H1 (cell line): ENCODE results near the gene ANKRD6. TPM values are rescaled to one million over a fixed set of nuclear protein-coding genes. Genes with fewer than 3 reads are reported as not detected.

ENCODE experiments used
- CTCF ChIA-PET: fragments of 300-600 bp; sonication (Branson Sonifier 250); formaldehyde crosslinking; loops from one replicate; lab custom pipeline; 2021; ENCODE audit not compliant: partially characterized antibody; lab: Charles Lee
- POLR2A ChIA-PET: fragments of 300-600 bp; sonication (Branson Sonifier 250); formaldehyde crosslinking; loops from one replicate; lab custom pipeline; 2021; ENCODE audit warnings: inconsistent platforms; ENCODE audit not compliant: partially characterized antibody; lab: Charles Lee
- DNase-seq, 2 experiments: peaks; one replicate each; pipeline versions ENCODE4 v3.0.0 to v3.0.0-alpha.2; 2010 to 2022; ENCODE audit warnings: low spot score in 2 of 2, low read depth in 1 of 2, mixed read lengths in 1 of 2
- FAIRE-seq: peaks from 2 replicates; lab custom pipeline; 2011; peaks lifted over from hg19 to GRCh38; lab: Jason Lieb, UNC
- H2AFZ ChIP-seq: 2 replicates; pipeline ENCODE4 v1.8.1; 2012; ENCODE audit warnings: low read length, inconsistent platforms
- H2AK5ac ChIP-seq: 2 replicates; pipeline ENCODE4 v1.6.1; 2013; ENCODE audit warnings: low read depth, low read length
- H2BK120ac ChIP-seq: replicated peaks from 2 replicates; pipeline ENCODE3; 2013; ENCODE audit warnings: low read depth, low read length, inconsistent platforms
- H2BK12ac ChIP-seq: 2 replicates; pipeline ENCODE4 v1.6.1; 2013; ENCODE audit warnings: low read depth, low read length
- H2BK15ac ChIP-seq: 2 replicates; pipeline ENCODE4 v1.6.1; 2013; ENCODE audit warnings: low read length
- H2BK20ac ChIP-seq: 2 replicates; pipeline ENCODE4 v1.6.1; 2013; ENCODE audit warnings: low read length
- H2BK5ac ChIP-seq: 2 replicates; pipeline ENCODE4 v1.6.1; 2013; ENCODE audit warnings: low read depth, low read length
- H3K14ac ChIP-seq: 2 replicates; pipeline ENCODE4 v1.6.1; 2013; ENCODE audit warnings: inconsistent platforms; ENCODE audit not compliant: insufficient read length
- H3K18ac ChIP-seq: 2 replicates; pipeline ENCODE4 v1.6.1; 2013; ENCODE audit warnings: low read length; ENCODE audit errors: extremely low read depth
- H3K23ac ChIP-seq: 2 replicates; pipeline ENCODE4 v1.6.1; 2013; ENCODE audit warnings: inconsistent platforms; ENCODE audit not compliant: insufficient read length
- H3K23me2 ChIP-seq: 2 replicates; pipeline ENCODE4 v1.6.1; 2013; ENCODE audit warnings: low read depth, low read length
- H3K27ac ChIP-seq: 2 replicates; pipeline ENCODE4 v1.6.1; 2011; ENCODE audit warnings: low read depth, low read length, inconsistent platforms
- H3K27me3 ChIP-seq, 4 experiments: replicated peaks in 1 of 4; 1 replicate in 1 of 4; 2 replicates in 3 of 4; pipeline versions ENCODE4 v1.6.1 to v1.8.1; 2011 to 2013; ENCODE audit warnings: low read length in 3 of 4, mild to moderate bottlenecking in 3 of 4, inconsistent platforms in 2 of 4, mixed read lengths in 2 of 4, moderate library complexity in 1 of 4; ENCODE audit not compliant: control insufficient read depth in 3 of 4, insufficient read depth in 3 of 4; ENCODE audit errors: extremely low read depth in 1 of 4
- H3K36me3 ChIP-seq, 4 experiments: 2 replicates each; pipeline versions ENCODE4 v1.6.1 to v1.8.1; 2011 to 2013; ENCODE audit warnings: mild to moderate bottlenecking in 4 of 4, low read length in 3 of 4, moderate library complexity in 2 of 4, control low read depth in 1 of 4, inconsistent platforms in 1 of 4; ENCODE audit not compliant: insufficient read depth in 4 of 4, control insufficient read depth in 2 of 4
- H3K4ac ChIP-seq: replicated peaks from 2 replicates; pipeline ENCODE3; 2013; ENCODE audit warnings: low read length, low read depth, mixed read lengths, inconsistent platforms; ENCODE audit not compliant: insufficient read length
- H3K4me1 ChIP-seq, 4 experiments: replicated peaks in 1 of 4; 1 replicate in 1 of 4; 2 replicates in 3 of 4; pipeline versions ENCODE4 v1.6.1 to v1.8.1; 2011 to 2013; ENCODE audit warnings: low read length in 3 of 4, inconsistent platforms in 2 of 4, mixed read lengths in 1 of 4; ENCODE audit not compliant: insufficient read depth in 4 of 4, control insufficient read depth in 3 of 4
- H3K4me2 ChIP-seq, 2 experiments: 2 replicates each; pipeline versions ENCODE4 v1.6.1 to v1.8.1; 2011 to 2013; ENCODE audit warnings: low read depth in 2 of 2, low read length in 2 of 2, control low read depth in 1 of 2, inconsistent platforms in 1 of 2, mild to moderate bottlenecking in 1 of 2; ENCODE audit not compliant: insufficient read depth in 1 of 2
- H3K4me3 ChIP-seq, 4 experiments: fragments of 200-600, 300-600 bp in 1 of 4; sonication (generic), shearing (Covaris generic), sonication (Bioruptor Twin) in 1 of 4; 2 replicates each; pipeline versions ENCODE4 v1.5.1 to v1.8.1; 2011 to 2016; ENCODE audit warnings: low read length in 4 of 4, low read depth in 3 of 4, control low read depth in 2 of 4, inconsistent platforms in 2 of 4, mild to moderate bottlenecking in 2 of 4, mixed read lengths in 1 of 4, moderate library complexity in 1 of 4; ENCODE audit not compliant: insufficient read depth in 2 of 4; ENCODE audit errors: extremely low read depth in 1 of 4
- H3K56ac ChIP-seq: replicated peaks from 2 replicates; pipeline ENCODE3; 2013; ENCODE audit warnings: low read depth, mild to moderate bottlenecking, mixed read lengths, low read length, inconsistent platforms; ENCODE audit not compliant: insufficient read length
- H3K79me1 ChIP-seq: 2 replicates; pipeline ENCODE4 v1.6.1; 2013; ENCODE audit warnings: low read depth, low read length, control low read depth
- H3K79me2 ChIP-seq, 2 experiments: 2 replicates each; pipeline versions ENCODE4 v1.6.1 to v1.8.1; 2012 to 2013; ENCODE audit warnings: low read length in 2 of 2, mild to moderate bottlenecking in 2 of 2, inconsistent platforms in 1 of 2; ENCODE audit not compliant: insufficient read depth in 2 of 2, control insufficient read depth in 1 of 2
- H3K9ac ChIP-seq, 4 experiments: replicated peaks in 1 of 4; 1 replicate in 1 of 4; 2 replicates in 3 of 4; pipeline versions ENCODE4 v1.6.1 to v1.8.1; 2011 to 2013; ENCODE audit warnings: low read depth in 3 of 4, low read length in 3 of 4, control low read depth in 2 of 4, mild to moderate bottlenecking in 2 of 4, moderate library complexity in 2 of 4, inconsistent platforms in 1 of 4; ENCODE audit errors: extremely low read depth in 1 of 4
- H3K9me3 ChIP-seq, 2 experiments: 2 replicates each; pipeline versions ENCODE4 v1.6.1 to v1.8.1; 2012 to 2013; ENCODE audit warnings: mild to moderate bottlenecking in 2 of 2, moderate library complexity in 2 of 2, control low read depth in 1 of 2, inconsistent platforms in 1 of 2, low read depth in 1 of 2, low read length in 1 of 2, mixed read lengths in 1 of 2; ENCODE audit not compliant: insufficient read depth in 2 of 2
- H4K20me1 ChIP-seq, 2 experiments: replicated peaks in 1 of 2; 2 replicates each; pipeline versions ENCODE3 to v1.8.1; 2011 to 2013; ENCODE audit warnings: inconsistent platforms in 2 of 2, low read length in 2 of 2, mild to moderate bottlenecking in 1 of 2; ENCODE audit not compliant: insufficient read depth in 2 of 2, control insufficient read depth in 1 of 2
- H4K5ac ChIP-seq: 2 replicates; pipeline ENCODE4 v1.6.1; 2013; ENCODE audit warnings: low read length, low read depth, mixed read lengths, inconsistent platforms; ENCODE audit not compliant: insufficient read length
- H4K8ac ChIP-seq: 2 replicates; pipeline ENCODE4 v1.8.0; 2013; ENCODE audit warnings: mild to moderate bottlenecking, moderate library complexity, low read length, inconsistent platforms; ENCODE audit not compliant: insufficient read depth; ENCODE audit errors: extremely low read depth
- H4K91ac ChIP-seq: replicated peaks from 2 replicates; pipeline ENCODE3; 2013; ENCODE audit warnings: low read length, mixed read lengths, inconsistent platforms; ENCODE audit not compliant: insufficient read length
- ASH2L ChIP-seq: fragments of 200-600, 300-600 bp; sonication (generic); IDR thresholded peaks from one replicate; pipeline ENCODE4 v1.7.1; 2017; ENCODE audit warnings: low read length
- JUN ChIP-seq: IDR thresholded peaks from 2 replicates; pipeline ENCODE4 v1.6.1; 2011; ENCODE audit warnings: low read depth, mild to moderate bottlenecking, improper control_type of control experiment, low read length
- MAFK ChIP-seq: IDR thresholded peaks from 2 replicates; pipeline ENCODE4 v1.6.1; 2012; ENCODE audit warnings: low read depth, mild to moderate bottlenecking, improper control_type of control experiment, low read length
- NRF1 ChIP-seq: IDR thresholded peaks from 2 replicates; pipeline ENCODE4 v1.6.1; 2011; ENCODE audit warnings: mild to moderate bottlenecking, low read depth, low read length, improper control_type of control experiment
- POLR2A ChIP-seq, 2 experiments: IDR thresholded peaks; 1 replicate in 1 of 2; 2 replicates in 1 of 2; pipeline ENCODE4 v1.6.1; 2011; ENCODE audit warnings: low read depth in 2 of 2, low read length in 2 of 2, mild to moderate bottlenecking in 2 of 2; ENCODE audit errors: control extremely low read depth in 1 of 2
- SIN3A ChIP-seq, 2 experiments: IDR thresholded peaks in 1 of 2; conservative IDR thresholded peaks in 1 of 2; 2 replicates each; pipeline ENCODE4 v1.6.1; 2011 to 2012; ENCODE audit warnings: low read length in 2 of 2, improper control_type of control experiment in 1 of 2, low read depth in 1 of 2, mild to moderate bottlenecking in 1 of 2
- whole genome bisulfite sequencing, 2 experiments: shearing (Covaris generic) in 1 of 2; methylation state at CpG; one replicate each; pipeline versions ENCODE4 v1.1.6 to v1.1.7; 2013 to 2015; ENCODE audit warnings: low lambda C conversion rate in 2 of 2, mixed read lengths in 2 of 2, inconsistent platforms in 1 of 2, low coverage in 1 of 2, missing lambda C conversion rate in 1 of 2; ENCODE audit not compliant: insufficient replicate concordance in 2 of 2, insufficient coverage in 1 of 2, insufficient read length in 1 of 2; ENCODE audit errors: extremely low coverage in 1 of 2, missing lambda C conversion rate in 1 of 2; 5-methylcytosine and 5-hydroxymethylcytosine counted together
- polyA plus RNA-seq, 7 experiments: library from polyadenylated mRNA; depleted of rRNA in 3 of 7; stranded (reverse) in 5 of 7; unstranded in 2 of 7; fragments of >200 nt in 5 of 7; fragments of 200-250 nt in 2 of 7; gene quantifications; 1 replicate in 5 of 7; 2 replicates in 1 of 7; 4 replicates in 1 of 7; pipeline versions ENCODE4 v1.2.1 to v1.2.3, GENCODE V29; 2011 to 2013; ENCODE audit warnings: missing spikeins in 2 of 7, mixed read lengths in 2 of 7
- total RNA-seq: library from RNA; stranded (reverse); fragmentation: NEBNext Ultra II Directional; extraction: Animal tissue kit (Norgen Biotek cat#: 25700); gene quantifications from 2 replicates; pipeline ENCODE4 v1.2.1, GENCODE V29; 2021

Gene ANKRD6
- total and polyA plus RNA-seq, 2 of the 8 experiments (the other 6 are each of a cell fraction or from before 2014, with no cell fraction given): 5.9 to 12.8 TPM

- no peak overlapping the region for H4K91ac ChIP-seq
- H3K27ac ChIP-seq: no peak overlapping the region
- TF ChIP-seq POLR2A (IDR thresholded peaks at IDR 0.05; ENCODE audit: control extremely low read depth in 1 of 2, low read depth in 2 of 2, low read length in 2 of 2): no peak
- no peak for TF ChIP-seq JUN
- no peak for TF ChIP-seq MAFK
- no peak for TF ChIP-seq NRF1
- TF ChIP-seq SIN3A (conservative IDR thresholded peaks at IDR 0.05 in 1 of 2, IDR thresholded peaks at IDR 0.05 in 1 of 2; ENCODE audit: low read depth in 1 of 2, low read length in 2 of 2): no peak
- TF ChIP-seq ASH2L: no peak
- H3K4me2 ChIP-seq: no peak overlapping the region
- no peak overlapping the region for H2BK20ac ChIP-seq
- no peak overlapping the region for H2AFZ ChIP-seq
- no peak overlapping the region for H2AK5ac ChIP-seq
- H3K9me3 ChIP-seq: no peaks in the 10 kb centered on the region
- no peak overlapping the region for H3K14ac ChIP-seq
- H3K79me2 ChIP-seq: no peaks in the 10 kb centered on the region
- H2BK15ac ChIP-seq: no peak overlapping the region
- H3K23me2 ChIP-seq: no peaks in the 10 kb centered on the region
- no peak overlapping the region for H3K9ac ChIP-seq
- no peak overlapping the region for H3K18ac ChIP-seq
- H3K4ac ChIP-seq: no peak overlapping the region
- POLR2A ChIA-PET: no interaction called here
- H3K23ac ChIP-seq: no peak overlapping the region
- WGBS, 2 experiments: 94% methylated on average over 3 of the region's 3 CpGs; no CpG with 5 or more reads in 1 of the 2 experiments
- no peak overlapping the region for H4K8ac ChIP-seq
- no peaks in the 10 kb centered on the region for H3K27me3 ChIP-seq
- DNase-seq: no peak
- no peak overlapping the region for H2BK5ac ChIP-seq
- CTCF ChIA-PET: interaction anchor here (0.7 to 1.3 kb wide), 4 partner anchors 9 to 110 kb away, joined by 3 to 4 read pairs (median 4); no protein-coding TSS in a partner anchor
- no peaks in the 10 kb centered on the region for H4K20me1 ChIP-seq
- no peak overlapping the region for H3K56ac ChIP-seq
- peaks cover 0 to 1% (median 0%) of the 10 kb centered on the region in 4 experiments; a peak in 1 of 7 replicates for H3K4me1 ChIP-seq
- no peak overlapping the region for H4K5ac ChIP-seq
- no peak overlapping the region for H2BK120ac ChIP-seq
- H2BK12ac ChIP-seq: no peak overlapping the region
- FAIRE-seq: no peak
- H3K36me3 ChIP-seq: no peaks in the 10 kb centered on the region
- no peak overlapping the region for H3K4me3 ChIP-seq
- no peaks in the 10 kb centered on the region for H3K79me1 ChIP-seq
These were observed 109.9 kb downstream of the ANKRD6 start for GRCh38 chr6:89542866-89543265.
